DMS53 treated with DMSO at 0.1 percent for 48 hours (cell line): ENCODE data around the gene BDNF.

Experiments
- DNase-seq: peaks from one replicate; lab custom pipeline; 2025; ENCODE audit not compliant: unreplicated experiment; lab: John Stamatoyannopoulos, UW

Gene BDNF

DNA sequence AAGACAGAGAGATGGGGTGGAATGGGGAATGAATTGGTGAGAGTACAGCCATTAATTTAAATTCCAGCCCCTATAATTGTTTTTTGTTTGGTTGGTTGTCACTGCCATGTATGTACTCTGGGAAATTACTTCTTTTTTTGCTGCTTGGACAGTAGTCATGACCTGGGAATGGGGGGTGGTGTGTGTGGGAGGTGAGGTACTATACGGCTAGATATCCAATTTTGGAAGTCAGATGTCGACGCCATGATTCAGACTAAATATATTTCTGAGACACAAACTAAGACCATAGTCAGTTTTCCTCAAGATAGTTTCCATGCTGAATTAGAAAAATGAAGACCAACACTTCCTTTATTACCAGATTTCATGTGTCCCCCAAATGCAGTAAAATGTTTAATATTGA is 7.4 kb upstream of the BDNF start:
- DNase-seq, result no peak

DNA sequence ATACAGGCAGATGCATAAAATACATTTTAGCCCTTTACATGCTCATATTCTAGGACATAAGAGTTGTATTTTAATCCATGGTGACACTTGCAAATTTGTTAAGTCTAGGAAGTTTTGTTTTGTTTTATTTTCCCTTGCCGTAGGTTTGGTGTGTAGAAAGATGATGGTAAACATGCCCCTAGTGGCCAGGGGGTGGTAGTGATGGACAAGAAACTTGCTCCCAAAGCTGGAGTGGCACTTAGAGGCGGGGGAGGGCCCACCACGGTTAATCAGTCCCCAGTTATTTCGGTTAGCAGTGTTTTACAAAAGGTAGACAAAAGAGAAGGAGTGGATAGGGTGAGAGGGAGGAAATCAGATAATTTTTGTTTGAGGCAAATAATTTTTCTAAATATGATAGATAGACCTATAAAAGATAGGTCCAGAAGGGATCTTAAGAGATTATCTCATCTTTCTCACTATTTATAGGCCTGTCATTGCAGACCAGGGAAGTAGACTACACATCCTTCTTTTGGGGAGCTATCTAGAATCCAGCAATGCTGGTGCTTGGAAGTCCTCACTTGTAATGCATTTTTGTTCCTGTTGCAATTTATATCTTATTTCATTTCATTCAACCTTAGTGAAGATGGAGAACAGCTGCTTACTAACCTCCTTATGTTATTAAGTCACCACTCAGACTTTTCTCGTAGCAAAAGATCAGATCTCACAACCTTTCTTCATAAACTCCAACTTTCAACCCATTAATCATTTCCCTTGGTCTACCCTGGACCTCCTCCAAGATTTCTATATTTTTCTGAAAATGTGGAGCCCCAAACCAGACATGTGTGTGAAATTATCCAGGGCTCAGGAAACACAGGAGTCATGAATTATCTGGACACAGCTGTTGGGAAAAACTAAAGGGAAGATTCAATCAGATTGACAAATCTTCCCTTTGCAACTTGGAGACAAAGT is 5.9 kb upstream of the BDNF start:
- no peak for DNase-seq

DNA sequence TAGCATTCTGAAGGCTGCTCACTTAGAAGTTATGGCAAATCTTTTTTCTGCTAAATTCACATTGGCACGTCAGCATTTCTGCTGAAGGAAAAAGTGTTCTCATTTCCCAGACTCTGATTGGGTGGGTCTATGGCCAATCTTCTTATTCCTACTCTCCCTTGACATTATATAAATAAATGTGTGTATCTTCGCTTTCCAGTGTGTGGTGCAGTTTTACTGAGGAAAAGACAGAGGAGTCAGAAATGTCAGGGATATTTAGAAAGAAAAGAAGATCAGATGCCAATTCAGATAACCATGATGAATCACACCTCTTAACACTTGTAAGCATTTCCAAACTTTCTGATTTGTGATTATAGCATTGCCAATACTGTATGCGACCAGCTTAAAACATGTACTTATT is 3.2 kb upstream of the BDNF start:
- DNase-seq, result no peak

DNA sequence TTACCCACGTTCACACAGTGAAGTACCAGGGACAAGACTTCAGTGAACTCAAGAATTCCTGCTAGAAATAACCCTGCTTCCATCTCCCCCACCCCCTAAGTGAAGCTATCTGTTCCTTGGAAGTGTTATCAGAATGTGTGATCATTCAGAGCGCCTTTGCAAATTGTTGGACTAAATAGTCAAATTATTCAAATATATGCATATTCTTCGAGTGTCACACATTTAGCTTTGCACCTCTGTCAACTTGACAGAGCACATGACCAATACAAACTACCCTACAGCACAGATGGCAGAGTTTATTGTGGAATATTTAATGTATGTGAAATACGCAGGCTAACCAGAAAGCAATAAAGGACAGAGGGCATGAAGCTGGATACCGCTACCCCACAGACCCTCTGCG is 2.6 kb upstream of the BDNF start:
- no peak for DNase-seq

- DNase-seq, result peak; percentile 15
Measured at GRCh38 chr11:27701355-27702105, 1.3 kb upstream of the BDNF start.

GRCh38 chr11:27699926-27700350 is 317 bp downstream of the BDNF start:
- DNase-seq, result no peak

DNA sequence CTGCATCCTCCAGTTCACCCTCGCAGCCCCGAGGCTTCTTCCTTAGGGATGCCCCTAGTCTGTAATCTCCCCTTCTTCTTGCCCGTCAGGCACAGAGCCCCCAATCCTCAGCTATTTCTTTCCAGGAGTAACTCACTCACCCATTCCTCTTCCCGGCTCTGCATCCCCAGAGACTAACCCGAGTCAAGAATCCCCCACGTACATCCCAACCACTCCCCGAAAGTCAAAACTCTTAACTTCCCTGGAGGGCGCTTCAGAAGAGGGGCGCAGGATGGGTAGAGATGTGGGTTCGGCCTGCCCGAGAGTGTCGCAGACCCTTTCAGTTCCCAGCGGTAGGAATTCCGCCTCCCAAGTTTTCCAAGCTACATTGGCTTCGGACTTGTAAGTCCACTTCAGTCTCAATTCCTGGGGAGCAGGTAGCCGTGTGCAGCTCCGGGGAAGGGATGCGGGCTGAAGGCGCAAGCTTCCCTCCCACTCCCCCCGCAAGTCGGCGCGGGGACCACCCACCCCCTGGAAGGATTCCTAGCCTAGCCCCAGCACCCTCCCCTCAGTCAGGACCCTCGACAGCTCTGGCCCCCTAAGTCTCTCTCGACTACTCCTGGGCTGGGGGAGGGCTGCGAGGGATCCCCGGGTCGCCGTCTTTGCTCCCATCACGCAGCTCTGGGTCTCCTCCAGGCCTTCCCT is 871 bp downstream of the BDNF start:
- no peak for DNase-seq

- peak; percentile 41 for DNase-seq
Measured at GRCh38 chr11:27698872-27699241, 1.4 kb downstream of the BDNF start.

DNA sequence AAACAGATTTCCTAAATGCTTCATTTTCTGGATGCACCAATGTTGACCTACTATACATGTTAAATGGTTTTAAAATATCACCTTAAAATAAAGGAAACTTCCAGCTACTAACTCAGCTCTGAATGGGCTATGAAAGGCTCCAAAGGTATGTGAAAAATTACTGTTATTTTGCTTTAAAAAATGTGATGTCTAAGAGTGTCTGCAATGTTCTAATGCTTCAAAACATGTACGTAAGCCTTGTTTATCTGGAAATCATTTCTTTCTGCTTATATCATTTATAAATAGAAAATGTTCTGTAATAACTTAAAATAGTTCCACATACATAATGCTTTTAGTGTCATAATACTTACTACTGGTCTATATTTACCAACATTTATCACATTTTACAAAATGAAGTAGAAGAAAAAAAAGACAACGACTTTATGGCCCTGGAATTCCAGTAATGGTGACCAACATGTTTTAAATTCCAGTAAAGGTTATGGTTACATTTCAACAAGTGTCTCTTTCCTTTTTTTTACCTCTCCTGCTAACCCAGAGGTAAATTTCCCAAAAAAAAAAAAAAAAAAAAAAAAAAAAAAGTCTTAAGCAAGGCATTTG is 2.5 kb downstream of the BDNF start:
- DNase-seq, result no peak

DNA sequence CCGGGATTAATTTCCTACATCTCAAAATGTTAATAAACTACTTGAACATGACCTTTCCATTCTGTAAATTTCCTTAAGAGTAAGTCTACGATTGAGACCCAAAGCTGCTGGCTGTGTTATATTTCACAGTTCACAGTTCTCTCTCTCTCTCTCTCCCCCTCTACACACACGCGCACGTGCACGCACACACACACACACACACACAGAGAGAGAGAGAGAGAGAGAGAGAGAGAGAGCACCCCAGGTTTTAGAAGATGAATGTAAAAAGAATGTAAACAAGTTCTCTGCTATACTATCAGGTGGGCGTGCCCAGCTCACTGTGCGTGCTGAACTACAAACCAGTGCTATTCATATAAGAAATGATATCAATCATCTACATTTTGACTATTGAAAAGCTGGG is 3.3 kb downstream of the BDNF start:
- DNase-seq, result no peak

GRCh38 chr11:27696115-27696514 is 4.1 kb downstream of the BDNF start:
- no peak for DNase-seq

DNA sequence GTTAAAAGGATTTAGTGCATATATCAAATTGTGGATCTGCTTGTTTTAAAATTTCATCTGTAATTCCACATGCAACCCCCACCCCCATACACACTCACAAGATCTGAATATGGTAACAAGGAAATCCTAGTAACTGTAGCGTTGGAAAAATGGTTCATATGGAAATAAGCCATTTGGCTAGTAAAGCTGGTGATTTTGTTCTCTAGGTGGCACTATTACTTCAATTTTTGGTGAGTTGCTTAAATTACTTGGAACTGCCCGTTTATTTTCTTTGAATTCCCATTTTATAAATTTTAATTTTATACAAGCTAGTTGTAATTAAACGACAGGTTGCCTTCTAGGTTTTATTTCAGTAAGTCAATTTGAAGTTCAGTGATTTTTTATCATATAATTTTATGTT is 5.3 kb downstream of the BDNF start:
- peak; percentile 7 for DNase-seq

DNA sequence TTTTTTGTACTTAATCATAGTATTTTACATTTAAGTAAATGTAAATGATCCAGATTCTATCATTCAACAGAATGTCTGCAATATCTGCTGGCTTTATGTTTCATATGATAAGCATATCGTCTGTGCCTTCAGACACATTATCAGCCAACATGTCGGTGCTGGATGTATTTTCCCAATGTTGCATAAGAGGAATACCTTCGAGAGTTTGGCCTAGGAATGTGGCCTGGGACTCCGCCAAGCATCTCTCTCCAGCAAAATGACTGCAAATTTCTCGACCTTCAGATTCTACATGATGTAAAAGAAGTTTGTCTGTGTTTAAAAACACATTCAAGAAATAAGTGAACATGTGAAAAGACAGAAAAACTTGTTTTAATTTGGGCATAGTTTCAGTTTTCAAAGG is 6.9 kb downstream of the BDNF start:
- DNase-seq, result no peak

- DNase-seq, result no peak
Measured at GRCh38 chr11:27692781-27693180, 7.5 kb downstream of the BDNF start.

DNA sequence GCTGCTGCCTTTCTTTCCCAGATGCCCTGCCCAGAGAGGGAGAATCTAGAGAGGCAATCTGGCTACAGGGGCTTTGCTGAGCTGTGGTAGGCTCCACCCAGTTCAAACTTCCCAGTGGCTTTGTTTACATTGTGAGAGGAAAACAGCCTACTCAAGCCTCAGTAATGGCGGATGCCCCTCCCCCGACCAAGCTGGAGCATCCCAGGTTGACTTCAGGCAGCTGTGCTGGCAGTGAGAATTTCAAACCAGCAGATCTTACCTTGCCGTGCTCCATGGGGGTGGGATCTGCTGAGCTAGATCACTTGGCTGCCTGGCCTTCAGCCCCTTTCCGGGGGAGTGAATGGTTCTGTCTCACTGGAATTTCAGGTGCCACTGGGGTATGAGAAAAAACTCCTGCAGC is 12.2 kb downstream of the BDNF start:
- no peak for DNase-seq

GRCh38 chr11:27681664-27682063 is 18.6 kb downstream of the BDNF start:
- no peak for DNase-seq

GRCh38 chr11:27679136-27680015 is 20.9 kb downstream of the BDNF start:
- DNase-seq, result no peak

DNA sequence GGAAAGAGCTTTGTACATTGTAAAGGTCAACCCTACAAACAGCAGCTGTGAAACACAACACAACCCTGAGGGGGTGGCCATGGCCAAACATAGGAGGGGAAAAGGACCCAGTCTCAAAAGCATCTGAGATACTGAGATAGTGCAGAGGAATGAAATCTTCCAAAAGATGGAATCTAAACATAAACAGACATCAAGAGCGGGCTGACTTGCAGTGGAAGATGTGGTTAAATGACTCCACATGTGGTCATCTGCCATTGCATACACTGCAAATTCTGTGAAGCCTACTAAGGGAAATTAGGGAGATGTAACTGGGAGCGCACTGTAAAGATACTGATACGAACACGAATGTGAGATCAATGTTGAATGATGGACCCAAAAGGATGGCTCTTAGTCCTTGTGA is 22.0 kb downstream of the BDNF start:
- DNase-seq, result no peak

- DNase-seq, result no peak
Measured at GRCh38 chr11:27677108-27677507, 23.1 kb downstream of the BDNF start.

GRCh38 chr11:27673979-27674663 is 26.1 kb downstream of the BDNF start:
- DNase-seq, result no peak
